Stimulated activated CD4-positive, alpha-beta T cell treated with anti-CD3 and anti-CD28 coated beads, Interleukin-15, amount 100 ng/mL, for 1 hour (primary cell): ENCODE measurements around the gene GREM2.

ENCODE experiments used
- DNase-seq, 2 donors: peaks; one replicate each; pipeline ENCODE4 v3.0.0-alpha.2; 2020; ENCODE audit warnings: low read depth in 1 of 2, low spot score in 1 of 2

GREM2 gene

DNA sequence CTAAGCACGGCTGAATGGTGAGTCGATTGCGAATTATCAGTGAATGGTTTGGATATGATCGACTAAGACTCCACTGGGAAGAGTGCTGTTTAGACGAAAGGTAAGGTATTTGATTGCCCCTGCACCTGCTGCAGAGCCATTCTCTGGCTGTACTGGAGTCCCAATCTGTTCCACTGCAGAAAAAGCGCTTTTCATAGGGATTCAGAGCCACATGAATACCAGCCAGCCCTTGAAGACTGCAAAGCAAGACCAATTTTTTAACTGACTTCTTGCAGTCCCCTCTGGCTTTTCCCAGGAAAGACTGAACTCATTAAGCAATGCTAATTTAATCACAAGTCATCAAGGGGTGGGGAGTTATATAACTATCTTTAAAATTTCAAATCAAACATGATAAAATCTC is 1.3 kb downstream of the GREM2 start:
- no peak for DNase-seq

DNA sequence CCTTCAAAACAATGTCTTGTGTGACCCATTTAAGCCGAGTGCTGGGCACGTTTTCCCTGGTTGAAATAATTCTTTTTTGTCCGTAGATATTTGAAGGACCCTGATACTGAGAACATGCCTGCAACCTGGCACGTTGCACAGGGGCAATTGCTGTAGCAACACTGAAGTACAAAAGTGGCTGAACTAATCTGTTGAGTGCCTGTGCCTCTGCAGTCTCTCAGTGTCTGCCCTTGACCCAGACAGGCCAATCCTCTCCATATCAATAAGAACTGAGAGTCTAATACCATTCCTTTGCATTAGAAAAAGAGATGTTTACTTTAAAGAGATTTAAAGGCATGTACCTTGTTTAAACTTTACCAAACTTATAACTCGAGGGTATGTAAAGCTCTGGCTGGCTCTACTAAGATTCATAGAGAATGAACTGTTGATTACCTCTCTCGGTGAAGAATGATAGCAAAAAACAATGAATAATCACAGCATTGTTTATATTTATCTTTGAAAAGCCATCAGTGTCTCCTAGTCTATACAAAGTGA is 2.4 kb downstream of the GREM2 start:
- DNase-seq = no peak

DNA sequence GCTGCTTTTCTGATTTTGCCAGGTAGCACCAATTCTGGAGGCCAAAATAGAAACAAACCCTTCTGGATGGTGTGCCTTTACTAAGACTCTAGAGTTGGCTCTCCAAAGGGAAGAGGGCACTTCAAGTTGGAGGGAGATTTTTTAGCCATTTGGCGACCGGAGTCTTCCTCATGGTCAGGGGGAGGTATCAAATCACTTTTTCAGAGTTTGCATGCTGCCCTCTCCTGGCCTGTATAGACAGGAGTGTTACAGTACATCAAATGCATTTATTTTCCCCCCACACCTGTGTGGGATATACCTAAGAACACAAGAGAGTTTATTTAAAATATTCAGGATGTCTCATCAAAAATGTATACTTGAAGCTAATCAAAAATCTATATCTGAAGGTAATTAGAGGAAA is 3.2 kb downstream of the GREM2 start:
- DNase-seq = no peak

DNA sequence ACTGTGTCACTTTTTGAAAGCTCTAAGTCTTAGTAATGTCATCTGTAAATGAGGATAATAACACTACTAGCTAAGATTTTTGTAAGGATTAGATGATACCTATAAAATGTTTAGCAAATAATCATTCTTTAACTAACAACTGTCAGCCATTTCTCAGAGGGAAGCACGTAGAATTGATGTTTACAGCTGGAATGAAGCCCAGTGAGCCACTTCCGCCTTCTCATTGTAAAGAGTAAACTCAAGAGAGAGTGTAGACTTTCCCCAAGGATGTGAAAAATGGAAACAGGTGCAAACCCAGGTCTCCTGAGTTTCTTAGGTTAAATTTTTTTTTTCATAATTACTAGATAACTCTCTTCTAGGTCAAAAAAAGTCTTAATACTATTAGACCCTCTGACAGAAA is 4.9 kb downstream of the GREM2 start:
- no peak for DNase-seq

DNA sequence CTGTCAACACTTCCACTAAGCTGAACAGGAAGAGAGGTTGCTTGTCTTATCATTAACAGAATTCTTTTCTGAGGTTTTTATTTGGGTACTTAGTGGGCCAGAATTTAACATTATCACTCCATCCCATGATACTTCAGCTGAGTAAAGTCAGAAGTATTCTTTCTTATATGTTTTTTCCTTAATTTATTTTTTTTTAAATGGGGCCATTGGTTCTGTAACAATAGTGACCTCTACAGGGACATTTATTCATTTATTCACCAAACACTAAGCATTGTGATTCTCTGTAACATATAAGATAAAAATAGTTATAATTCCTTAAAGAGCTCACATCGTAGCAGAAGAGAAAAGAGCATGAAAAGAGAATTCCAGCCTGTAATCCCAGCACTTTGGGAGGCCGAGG is 9.8 kb downstream of the GREM2 start:
- DNase-seq = no peak

DNA sequence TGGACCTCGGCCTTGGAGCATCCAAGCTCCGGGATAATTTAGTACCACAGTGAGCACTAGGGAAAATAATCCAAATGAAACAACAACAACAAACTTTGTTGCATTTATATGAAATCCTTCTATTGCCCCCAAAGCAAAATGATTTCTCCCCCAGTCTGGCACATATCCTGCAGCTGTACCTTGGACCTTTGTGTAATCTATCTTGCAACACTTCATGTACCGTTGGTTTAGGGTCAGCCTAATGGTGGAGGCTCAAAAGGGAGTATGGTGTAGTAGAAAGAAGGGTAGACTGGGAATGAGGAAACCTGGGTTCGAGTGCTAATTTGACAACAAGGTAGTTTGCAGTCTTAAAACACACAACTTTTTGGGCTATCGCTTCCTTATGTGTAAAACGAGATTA is 12.1 kb downstream of the GREM2 start:
- DNase-seq = no peak

DNA sequence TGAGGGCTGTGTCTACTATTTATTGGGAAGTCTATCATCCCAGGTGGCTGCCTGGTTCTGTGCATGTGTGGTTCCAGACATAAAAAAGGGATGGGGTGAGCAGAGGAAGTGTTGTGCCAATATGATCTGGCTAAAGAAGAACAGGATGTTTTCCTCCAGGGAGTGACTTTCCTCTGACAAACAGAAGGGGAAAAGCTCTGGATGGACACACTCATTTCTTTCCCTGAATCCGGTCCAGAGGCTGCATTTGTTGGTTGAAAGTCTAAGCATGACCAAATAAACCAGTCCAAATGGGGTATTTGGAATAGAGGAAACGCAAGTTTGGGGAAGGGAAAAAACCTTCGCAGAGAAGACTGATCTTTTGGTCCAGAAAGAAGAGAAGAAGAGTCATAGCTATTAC is 12.7 kb downstream of the GREM2 start:
- no peak for DNase-seq

DNA sequence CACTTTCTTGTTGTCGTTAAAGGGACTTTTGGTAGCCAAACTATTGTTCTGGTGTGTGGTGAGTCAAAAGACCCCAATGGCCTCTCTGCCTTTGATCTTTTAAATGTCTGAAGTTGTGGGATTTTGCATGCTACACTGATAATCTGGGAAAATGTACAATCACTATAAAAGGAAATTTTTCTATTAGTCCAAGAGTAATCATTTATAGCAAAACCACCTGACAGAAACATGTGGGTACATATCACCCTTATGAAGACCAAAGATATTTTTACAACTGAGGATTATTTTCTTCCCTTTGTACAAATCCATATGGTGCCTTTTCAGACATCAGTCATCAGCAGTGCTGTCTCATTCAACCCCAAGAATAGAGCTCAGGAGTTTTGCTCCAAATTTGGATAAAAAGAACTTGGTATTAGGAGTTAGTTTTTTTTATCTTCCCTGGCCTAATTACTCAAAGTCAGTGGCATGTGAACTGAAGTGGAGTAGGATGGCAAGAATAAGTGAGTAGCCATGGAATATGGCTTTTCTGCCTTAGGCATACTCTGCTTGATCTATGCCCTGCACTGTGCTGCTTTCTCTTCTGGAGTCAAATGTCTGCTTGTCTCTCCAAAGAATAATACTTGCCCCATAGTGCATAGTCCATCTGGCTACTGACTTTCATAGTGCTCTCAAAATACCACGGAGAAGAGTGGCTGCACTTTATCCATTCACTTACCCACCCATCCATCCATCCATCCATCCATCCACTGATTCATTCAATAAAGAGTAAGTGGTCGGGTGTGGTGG is 13.5 kb downstream of the GREM2 start:
- no peak for DNase-seq

DNA sequence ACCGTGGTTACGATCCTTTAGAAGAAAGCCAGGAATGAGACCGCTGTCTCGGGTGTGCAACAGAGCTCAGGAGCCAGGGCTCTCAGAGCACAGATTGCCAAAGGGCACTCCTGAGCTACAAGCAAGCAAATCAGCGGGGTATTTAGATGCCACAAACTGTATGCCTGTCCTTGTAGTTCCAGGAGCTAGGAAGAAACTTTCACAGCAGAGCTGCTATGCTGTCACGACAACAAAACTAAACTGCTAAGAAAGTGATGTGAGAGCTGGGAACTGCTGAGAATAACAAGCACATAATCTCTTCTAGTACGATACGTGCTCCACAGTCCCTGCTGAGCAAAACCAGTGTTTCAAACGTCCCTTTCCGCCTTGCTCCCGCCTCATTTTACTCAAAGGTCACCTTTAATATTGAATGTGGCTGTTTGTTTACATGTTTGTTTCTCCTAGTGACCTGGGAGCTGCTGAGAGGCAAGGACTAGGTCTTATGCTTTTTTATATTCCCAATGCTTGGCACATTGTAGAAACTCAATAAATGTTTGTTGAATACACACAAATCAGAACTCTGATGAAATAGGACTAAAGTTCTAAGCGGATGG is 14.7 kb downstream of the GREM2 start:
- no peak for DNase-seq

DNA sequence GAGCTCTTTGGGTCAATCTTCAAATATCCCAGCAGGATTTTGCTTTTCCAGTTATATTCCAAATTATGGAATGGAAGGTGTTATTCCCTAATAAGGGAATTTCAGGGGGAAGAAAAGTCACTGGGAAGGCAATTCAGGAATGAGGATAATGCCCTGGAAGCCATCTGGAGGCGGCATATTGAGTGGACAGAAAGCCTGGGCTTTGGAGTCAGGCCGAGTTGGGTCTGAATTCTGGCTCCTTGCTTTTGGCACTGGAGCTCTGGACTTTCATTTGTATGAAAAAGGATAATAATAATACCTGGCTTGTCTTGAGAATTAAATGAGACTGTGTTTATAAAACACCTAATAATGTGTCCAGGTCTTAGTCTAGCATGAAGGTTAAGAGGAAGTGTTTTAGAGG is 16.5 kb downstream of the GREM2 start:
- no peak for DNase-seq

DNA sequence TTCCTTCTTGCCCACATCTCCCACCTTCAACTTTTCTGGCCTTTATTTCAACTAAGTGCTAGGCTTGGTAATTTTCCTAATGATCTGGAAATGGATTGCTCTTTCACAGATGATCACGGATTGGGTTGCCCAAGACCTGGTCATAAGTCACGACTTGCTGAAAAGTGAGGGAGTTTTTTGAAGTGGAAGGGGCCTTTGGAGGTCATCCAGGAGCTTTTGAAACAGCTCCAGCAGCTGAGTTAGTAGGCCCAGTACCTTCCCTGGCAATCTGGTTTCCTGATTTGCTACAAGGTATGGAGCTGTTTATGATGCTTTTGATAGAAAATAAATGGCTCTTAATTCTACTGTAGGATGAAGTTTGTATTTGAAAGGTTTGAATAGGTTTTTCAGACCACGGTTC is 20.4 kb downstream of the GREM2 start:
- no peak for DNase-seq

DNA sequence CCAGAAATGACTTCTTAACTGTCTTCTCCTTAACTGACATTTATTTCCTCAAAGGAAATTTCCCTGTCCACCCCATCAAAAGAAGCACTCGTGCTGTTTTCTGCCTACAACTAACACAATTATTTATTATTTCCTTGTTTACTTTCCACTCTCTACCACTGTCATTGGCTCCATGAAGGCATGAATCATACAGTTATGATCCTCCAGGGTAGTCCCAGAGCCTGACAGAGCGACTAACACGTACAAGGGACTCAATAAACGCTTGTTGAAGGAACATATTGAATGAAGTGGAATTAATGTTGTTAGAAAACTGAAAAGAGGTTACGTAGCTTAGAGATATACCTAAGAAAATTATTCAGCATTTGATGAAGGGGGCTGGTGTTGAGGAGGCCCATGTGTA is 20.9 kb downstream of the GREM2 start:
- no peak for DNase-seq

DNA sequence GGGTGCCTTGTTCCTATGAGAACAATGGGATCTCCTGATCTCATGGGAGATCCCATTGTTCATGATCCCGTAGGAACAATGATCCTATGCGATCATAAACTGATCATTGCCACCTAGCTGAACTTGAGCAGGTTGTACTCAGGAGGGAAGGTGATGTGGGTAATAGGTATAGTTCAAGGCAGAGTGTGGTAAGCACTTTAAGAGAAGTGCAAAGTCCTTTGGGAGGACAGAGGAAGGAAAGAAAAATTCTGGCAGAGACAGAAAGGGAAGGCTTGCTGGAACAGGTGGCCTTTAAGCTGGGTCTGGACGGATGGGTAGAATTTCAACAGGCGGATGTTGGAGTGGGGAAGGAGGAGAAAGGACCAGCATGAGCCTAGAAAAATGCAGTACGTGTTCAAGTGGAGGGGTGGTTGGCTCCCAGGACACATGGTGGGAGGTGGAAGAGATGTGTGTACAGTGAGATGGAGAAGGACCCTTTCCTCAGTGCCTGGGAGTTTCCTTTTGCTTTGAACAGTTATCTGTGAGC is 22.3 kb downstream of the GREM2 start:
- DNase-seq = no peak

DNA sequence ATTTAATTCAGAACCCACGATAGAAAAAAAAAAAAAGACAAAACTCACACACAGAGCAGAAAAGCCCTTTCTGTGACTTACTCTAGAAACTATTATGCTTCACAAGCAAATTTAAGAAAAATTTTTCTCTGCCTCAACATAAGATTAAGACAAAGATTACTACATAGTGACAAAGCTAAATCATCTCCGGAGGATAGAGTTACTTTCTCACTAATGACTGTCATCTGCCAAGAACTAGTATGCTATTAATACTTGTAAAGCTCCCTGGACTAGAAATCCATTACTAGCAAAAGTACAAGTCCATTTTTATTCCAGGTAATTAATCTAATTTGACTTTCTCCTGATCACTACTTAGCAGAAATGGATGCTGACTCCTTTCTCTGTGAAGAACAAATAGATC is 25.9 kb downstream of the GREM2 start:
- DNase-seq = no peak

DNA sequence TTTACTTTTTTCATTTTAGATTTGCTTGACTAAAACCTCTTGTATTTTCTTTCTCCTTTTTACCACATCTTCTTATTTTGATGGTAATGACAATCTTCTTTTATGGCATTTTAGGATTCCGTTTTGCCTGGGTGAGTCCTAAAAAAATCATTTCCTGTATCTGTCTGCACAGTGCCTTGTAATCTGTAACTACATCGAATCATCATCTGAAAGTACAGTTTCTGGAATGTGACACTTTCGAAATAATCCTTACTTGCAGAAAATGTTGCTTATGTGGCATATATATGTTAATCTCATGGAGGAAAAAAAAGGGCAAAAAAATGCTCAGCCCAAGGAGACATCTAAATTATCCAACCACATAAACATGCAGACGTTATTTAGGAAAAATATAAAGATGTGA is 29.0 kb downstream of the GREM2 start:
- DNase-seq = no peak

DNA sequence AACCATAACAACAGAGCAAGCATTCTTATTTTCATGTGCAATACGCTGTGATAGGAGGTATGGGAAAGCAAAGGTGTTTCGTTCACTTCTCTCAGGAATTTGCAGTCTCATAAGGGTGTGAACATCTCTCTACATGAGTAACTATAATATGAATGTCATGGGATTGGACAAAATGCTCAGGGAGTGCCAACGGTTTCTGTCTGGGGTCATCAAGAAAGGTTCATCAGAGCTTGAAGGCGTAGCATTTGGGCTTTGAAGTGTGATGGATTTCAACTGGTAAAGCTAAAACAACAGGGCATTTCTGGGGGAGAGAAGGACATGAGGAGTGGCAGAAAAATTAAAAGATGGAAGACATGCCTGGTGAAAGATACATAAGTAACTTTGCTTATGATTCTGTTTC is 32.4 kb downstream of the GREM2 start:
- no peak for DNase-seq

DNA sequence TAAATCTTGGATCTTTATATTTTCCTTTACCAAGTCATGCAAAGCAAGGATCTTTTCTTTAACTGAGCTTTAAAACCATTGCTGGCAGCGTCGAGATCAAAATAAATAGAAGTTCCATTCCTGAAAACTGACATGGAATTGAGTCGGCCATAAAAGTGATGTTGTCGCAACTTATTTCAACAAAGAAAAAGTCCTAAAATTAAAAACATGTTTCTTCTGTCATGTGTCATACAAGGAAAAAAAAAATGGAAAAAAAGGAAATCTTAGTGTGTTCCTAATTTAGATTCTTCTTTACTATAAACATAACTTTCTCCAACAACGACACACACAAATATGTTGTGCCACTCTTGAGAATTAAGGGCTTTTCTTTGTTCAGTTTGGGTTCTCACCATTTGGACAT is 34.9 kb downstream of the GREM2 start:
- no peak for DNase-seq

DNA sequence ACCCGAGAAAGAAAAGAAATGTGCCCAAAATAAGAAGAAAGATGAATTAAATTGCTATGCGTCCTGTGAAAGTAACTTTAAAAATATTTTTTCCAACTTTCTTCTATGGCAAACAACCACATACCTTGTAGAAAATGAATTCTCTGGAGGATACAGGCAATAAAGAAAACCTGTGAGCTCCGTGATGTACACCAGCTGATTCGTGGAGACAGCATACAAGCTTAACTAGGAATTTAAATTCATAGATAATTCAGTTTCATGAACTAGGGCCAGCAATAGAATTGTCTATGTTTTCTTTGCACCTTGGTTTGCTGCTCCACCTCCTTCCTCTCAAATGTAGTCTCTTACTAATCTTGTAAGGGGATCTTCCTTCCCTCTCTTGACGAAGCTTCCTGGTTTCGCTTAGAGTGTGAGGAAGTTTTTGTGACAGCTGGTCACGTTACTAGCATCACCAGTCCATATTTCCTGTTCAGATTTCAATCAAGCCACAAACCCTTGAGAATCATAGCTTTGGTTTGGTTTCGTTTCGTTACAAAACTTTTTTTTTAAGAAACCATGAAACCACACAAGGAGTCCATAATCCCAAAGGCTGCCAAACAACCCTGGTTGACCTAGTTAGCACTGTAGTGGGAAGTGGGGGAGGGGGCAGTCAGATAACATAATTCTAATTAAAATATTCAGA is 35.8 kb downstream of the GREM2 start:
- DNase-seq = no peak

DNA sequence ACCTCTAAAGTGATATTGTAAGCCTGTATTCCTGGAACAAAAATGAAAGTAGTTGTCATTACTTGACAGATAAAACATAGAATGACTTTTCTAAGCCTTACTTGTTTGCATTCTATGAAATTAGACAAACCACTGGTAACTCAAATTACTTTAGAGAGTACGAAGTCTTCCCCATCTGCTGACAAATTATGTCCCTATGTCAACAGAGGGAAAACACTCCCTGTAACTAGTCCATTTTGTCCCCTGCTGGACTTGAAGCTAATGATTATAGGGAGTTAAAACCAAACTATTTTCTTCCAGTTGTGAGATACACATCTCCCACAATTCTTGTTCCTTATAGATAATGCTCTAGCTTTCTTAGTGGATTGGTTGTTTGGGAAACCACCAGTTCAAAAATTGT is 39.6 kb downstream of the GREM2 start:
- DNase-seq = no peak

DNA sequence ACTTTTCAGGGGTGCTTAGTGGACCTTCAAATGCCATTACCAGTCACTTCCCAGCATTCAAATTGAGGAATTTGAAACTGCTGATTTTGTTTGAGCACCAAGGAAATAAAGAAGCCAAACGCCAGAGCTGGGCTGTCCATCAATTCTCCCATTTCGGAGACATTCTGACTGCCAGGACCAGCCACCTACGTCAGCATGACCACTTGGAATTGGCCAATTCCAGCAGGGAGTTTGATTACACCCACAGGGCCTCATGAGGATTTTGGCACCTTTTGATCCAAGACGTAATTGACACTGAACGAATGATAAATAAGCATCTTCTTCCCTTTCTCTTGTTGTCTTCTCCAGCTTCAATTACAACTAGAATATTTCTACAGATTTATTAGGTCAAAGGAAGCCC is 40.2 kb downstream of the GREM2 start:
- DNase-seq = no peak

DNA sequence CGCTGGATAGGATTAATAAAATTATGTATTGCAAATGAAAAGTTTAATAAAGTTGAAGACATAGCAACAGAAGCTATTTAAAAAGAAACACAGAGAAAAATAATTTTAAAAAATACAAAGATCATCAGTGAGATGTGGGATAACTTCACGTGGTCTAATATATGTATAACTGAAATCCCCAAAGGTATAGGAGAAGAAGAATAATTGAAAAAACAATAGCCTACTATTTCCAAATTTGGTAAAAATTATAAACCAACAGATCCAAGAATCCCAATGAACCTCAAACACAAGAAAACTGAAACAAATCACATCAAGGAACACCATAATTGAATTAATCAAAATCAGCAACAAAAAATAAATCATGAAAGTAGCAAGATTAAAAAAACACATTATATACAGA is 44.9 kb downstream of the GREM2 start:
- no peak for DNase-seq

DNA sequence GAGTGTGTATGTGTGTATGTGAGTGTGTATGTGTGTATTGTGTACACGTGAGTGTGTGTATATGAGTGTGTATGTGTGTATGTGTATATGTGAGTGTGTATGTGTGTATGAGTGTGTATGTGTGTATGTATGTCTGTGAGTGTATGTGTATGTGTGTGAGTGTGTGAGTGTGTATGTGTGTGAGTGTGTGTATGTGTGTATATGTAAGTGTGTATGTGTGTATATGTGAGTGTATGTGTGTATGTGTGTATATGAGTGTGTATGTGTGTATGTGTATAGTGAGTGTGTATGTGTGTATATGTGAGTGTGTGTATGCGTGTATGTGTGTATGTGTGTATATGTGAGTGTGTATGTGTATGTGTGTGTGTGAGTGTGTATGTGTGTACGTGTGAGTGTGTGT is 49.2 kb downstream of the GREM2 start:
- DNase-seq = no peak
